ENCODE measurements around the gene CERK. TPM values are rescaled to one million over a fixed set of nuclear protein-coding genes. Genes with fewer than 3 reads are reported as not detected.

CERK gene
- total and polyA plus RNA-seq, 9 of the 15 experiments (the other 6 are each of a cell fraction or from before 2014, with no cell fraction given) = 1.1 to 14.9 (median 8.7) TPM

DNA sequence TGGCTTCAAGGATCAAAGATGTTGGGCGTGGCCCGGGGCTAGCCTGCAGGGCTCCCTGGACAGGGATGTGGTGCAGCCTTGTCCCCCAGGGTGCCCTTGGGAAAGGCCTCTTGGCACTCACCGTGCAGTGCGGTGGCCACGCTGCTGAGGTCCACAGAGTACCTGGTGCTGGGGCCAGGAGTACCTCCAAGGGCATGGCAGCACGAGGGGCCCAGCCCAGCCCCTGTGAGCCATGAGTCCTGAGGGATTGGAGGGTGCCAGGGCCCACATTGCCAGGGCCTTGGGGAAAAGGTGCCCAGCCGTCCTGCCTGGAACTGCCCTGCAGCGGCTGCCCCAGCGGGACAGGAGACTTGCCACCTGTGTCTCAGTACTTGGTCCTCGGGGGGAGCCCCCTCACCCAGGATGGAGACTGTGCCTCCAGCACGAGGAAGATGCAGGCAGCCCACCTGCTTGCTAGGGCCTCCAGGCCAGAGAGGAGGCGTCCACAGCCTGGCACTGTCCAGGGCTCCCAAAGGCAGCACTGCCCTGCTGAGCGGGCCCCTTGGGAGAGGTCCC is 73.7 kb downstream of the CERK start:
- Histone ChIP-seq H3K4me2 (ENCODE audit: insufficient read depth, low read length) (no peak overlapping the region), H3K9ac (ENCODE audit: insufficient read depth in 1 of 2, low read depth in 2 of 2, low read length in 2 of 2) (peak overlapping the region in 1 of 2 experiments; percentile 17; a peak in 1 of 4 replicates), H3K27ac (ENCODE audit: extremely low read depth, low read depth, low read length) (no peak overlapping the region), H3K4me1 (replicated peaks in 1 of 2; ENCODE audit: control insufficient read depth in 2 of 2, insufficient read depth in 2 of 2, low read length in 2 of 2) (peaks cover 0 to 47% of the 10 kb centered on the region in 2 experiments; a peak in 3 of 5 replicates), H3K79me2 (ENCODE audit: control insufficient read depth, insufficient read depth, low read length) (no peaks in the 10 kb centered on the region; the same call in 2 of the 3 replicates), H3K27me3 (ENCODE audit: control insufficient read depth in 2 of 2, insufficient read depth in 2 of 2, low read length in 2 of 2) (no peaks in the 10 kb centered on the region), H2AFZ (ENCODE audit: low read depth, low read length) (no peak overlapping the region), H4K20me1 (replicated peaks; ENCODE audit: control insufficient read depth, insufficient read depth, low read length) (no peaks in the 10 kb centered on the region), H3K36me3 (ENCODE audit: control insufficient read depth, insufficient read depth, low read length) (peaks cover 42% of the 10 kb centered on the region; the same call in 1 of the 3 replicates), H3K9me3 (replicated peaks; ENCODE audit: control insufficient read depth, insufficient read depth, low read depth, low read length) (no peaks in the 10 kb centered on the region), H3K9me1 (ENCODE audit: control insufficient read depth, insufficient read depth, low read length) (peaks cover 2% of the 10 kb centered on the region), H3K4me3 (no peak overlapping the region)
- in situ Hi-C loops (cut with MboI) (no loop called here), intact Hi-C loops (cut with micrococcal nuclease) (no loop called here)
- no peak for FAIRE-seq
- 92% methylated on average over 6 of the region's 13 CpGs for WGBS (ENCODE audit: insufficient coverage, low coverage, missing lambda C conversion rate)
- no TSS peak for BruUV-seq (replicated peaks)
- CTCF ChIA-PET (ENCODE audit: low intra/inter-chr PET ratio) = no interaction called here
- ATAC-seq = no peak
- DNase-seq (ENCODE audit: extremely low read depth in 1 of 4, low spot score in 3 of 4) = no peak
- POLR2A ChIA-PET = no interaction called here
- TF ChIP-seq ASH1L (IDR thresholded peaks at IDR 0.05; ENCODE audit: borderline replicate concordance, low read depth, partially characterized antibody) (no peak), ZNF146 (CRISPR knock-in tag; IDR thresholded peaks at IDR 0.05; ENCODE audit: unreplicated experiment) (no peak), RAD51 (IDR thresholded peaks at IDR 0.05; ENCODE audit: borderline replicate concordance, low read depth) (no peak), SP2 (IDR thresholded peaks at IDR 0.05; ENCODE audit: extremely low read depth, low read depth, low read length, poor library complexity, severe bottlenecking) (no peak), ZNF165 (CRISPR knock-in tag; IDR thresholded peaks at IDR 0.05; ENCODE audit: borderline replicate concordance) (no peak), ZFP30 (CRISPR knock-in tag; IDR thresholded peaks at IDR 0.05; ENCODE audit: borderline replicate concordance) (no peak), SMARCA5 (IDR thresholded peaks at IDR 0.05) (no peak), RBM39 (optimal IDR thresholded peaks at IDR 0.05; ENCODE audit: low read depth, low read length) (no peak), MAFF (IDR thresholded peaks at IDR 0.05; ENCODE audit: low read length) (no peak), SAFB2 (IDR thresholded peaks at IDR 0.05; ENCODE audit: borderline replicate concordance, low read depth, low read length, severe bottlenecking) (no peak), HDGF (IDR thresholded peaks at IDR 0.05) (no peak)
- TF ChIP-seq, protein P1, sequence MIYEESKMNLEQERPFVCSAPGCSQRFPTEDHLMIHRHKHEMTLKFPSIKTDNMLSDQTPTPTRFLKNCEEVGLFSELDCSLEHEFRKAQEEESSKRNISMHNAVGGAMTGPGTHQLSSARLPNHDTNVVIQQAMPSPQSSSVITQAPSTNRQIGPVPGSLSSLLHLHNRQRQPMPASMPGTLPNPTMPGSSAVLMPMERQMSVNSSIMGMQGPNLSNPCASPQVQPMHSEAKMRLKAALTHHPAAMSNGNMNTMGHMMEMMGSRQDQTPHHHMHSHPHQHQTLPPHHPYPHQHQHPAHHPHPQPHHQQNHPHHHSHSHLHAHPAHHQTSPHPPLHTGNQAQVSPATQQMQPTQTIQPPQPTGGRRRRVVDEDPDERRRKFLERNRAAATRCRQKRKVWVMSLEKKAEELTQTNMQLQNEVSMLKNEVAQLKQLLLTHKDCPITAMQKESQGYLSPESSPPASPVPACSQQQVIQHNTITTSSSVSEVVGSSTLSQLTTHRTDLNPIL (CRISPR knock-in tag; IDR thresholded peaks at IDR 0.05) = no peak
- TF ChIP-seq, protein P2, sequence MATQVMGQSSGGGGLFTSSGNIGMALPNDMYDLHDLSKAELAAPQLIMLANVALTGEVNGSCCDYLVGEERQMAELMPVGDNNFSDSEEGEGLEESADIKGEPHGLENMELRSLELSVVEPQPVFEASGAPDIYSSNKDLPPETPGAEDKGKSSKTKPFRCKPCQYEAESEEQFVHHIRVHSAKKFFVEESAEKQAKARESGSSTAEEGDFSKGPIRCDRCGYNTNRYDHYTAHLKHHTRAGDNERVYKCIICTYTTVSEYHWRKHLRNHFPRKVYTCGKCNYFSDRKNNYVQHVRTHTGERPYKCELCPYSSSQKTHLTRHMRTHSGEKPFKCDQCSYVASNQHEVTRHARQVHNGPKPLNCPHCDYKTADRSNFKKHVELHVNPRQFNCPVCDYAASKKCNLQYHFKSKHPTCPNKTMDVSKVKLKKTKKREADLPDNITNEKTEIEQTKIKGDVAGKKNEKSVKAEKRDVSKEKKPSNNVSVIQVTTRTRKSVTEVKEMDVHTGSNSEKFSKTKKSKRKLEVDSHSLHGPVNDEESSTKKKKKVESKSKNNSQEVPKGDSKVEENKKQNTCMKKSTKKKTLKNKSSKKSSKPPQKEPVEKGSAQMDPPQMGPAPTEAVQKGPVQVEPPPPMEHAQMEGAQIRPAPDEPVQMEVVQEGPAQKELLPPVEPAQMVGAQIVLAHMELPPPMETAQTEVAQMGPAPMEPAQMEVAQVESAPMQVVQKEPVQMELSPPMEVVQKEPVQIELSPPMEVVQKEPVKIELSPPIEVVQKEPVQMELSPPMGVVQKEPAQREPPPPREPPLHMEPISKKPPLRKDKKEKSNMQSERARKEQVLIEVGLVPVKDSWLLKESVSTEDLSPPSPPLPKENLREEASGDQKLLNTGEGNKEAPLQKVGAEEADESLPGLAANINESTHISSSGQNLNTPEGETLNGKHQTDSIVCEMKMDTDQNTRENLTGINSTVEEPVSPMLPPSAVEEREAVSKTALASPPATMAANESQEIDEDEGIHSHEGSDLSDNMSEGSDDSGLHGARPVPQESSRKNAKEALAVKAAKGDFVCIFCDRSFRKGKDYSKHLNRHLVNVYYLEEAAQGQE (IDR thresholded peaks at IDR 0.05; ENCODE audit: borderline replicate concordance) = no peak
- TF ChIP-seq, protein P2 (CRISPR knock-in tag; IDR thresholded peaks at IDR 0.05; ENCODE audit: low read depth) = no peak
